ENCODE data around the gene RAET1G. TPM values are rescaled to one million over a fixed set of nuclear protein-coding genes. Genes with fewer than 3 reads are reported as not detected.
"Not testable (repeated sequence)": the region's sequence is repeated elsewhere in the genome, so short reads cannot be mapped to it uniquely, and the experiment has no call there.

Gene RAET1G
- total RNA-seq, 4 donors from 2014 or later, result 0.89 TPM; not detected in 3

GRCh38 chr6:149915970-149916865 is 6.7 kb downstream of the RAET1G start:
- in situ Hi-C loops (cut with MboI; ENCODE audit: low sequenced_read_pairs in 4 of 4), result no loop called here
- no peaks in the 10 kb centered on the region for H3K36me3 ChIP-seq
- no peak for ATAC-seq

DNA sequence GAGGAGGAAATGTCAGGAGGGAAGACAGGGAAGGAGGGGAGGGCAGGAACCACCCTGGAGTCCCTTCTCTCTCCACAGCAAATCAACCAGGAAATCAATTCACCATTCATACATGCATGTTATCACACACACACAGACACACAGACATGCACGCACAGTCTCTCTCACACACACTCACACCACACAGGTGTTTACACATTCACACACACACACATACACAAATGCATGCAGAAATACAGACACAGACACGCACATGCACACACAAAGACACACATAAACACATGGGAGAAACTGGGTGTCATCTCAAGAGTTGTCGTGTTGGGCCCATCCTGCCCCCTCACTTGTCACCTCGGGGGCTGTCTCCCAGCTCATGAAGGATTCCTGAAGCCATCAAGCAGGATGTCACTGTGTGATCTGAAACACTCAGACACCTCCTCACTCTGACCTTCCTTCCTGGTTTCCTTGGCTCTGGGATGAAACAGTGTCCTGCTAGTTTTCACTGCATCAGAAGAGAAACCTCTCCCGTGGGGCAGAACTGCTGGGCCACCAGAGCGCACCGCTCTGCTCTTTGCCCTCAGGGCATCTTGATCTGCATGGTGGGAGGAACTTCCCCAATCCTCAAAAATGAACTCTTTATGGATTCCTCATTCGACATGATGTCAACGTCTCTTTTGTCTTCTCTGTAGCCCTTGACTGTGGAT is 9.2 kb downstream of the RAET1G start:
- intact Hi-C loops (cut with DNase I; ENCODE audit: low total_unique reads), result no loop called here
- in situ Hi-C loops (cut with MboI; ENCODE audit: low sequenced_read_pairs in 4 of 4), result no loop called here

More at GRCh38 chr6:149915970-149916865, 6.7 kb downstream of the RAET1G start:
- no peaks in the 10 kb centered on the region for H3K4me1 ChIP-seq
- H3K27ac ChIP-seq, result no peak overlapping the region
- H3K27me3 ChIP-seq, result no peaks in the 10 kb centered on the region
- no peak for DNase-seq
- H3K4me3 ChIP-seq, result no peak overlapping the region
- no peaks in the 10 kb centered on the region for H3K9me3 ChIP-seq
- TF ChIP-seq CTCF (IDR thresholded peaks at IDR 0.05 in 4 of 5, conservative IDR thresholded peaks at IDR 0.05 in 1 of 5), result no peak
- TF ChIP-seq POLR2A (IDR thresholded peaks at IDR 0.05), result no peak
- intact Hi-C loops (cut with DNase I; ENCODE audit: low total_unique reads), result no loop called here

DNA sequence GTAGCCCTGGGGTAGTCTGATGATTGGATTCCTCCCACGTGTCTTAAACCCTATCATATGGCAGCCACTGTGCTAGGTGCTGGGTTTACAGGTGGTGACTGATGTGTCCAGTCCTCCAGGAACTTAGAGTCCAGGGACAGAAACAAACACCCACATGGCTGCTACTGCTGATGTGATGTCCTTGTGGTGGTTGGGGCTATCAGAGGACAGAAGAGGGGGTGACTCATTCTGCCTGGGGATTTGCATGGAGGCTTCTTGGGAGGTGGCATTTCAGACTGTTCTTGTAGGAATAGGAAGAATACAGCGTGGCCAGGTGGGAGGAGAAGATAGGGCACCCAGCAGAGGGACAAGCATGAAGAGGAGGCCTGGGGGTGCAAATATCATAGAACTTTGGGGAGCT is 9.8 kb downstream of the RAET1G start:
- intact Hi-C loops (cut with DNase I; ENCODE audit: low total_unique reads) (no loop called here), in situ Hi-C loops (cut with MboI; ENCODE audit: low sequenced_read_pairs in 4 of 4) (no loop called here)
- TF ChIP-seq POLR2A (IDR thresholded peaks at IDR 0.05) (no peak), CTCF (IDR thresholded peaks at IDR 0.05 in 4 of 5, conservative IDR thresholded peaks at IDR 0.05 in 1 of 5) (no peak)
- Histone ChIP-seq H3K4me3 (no peak overlapping the region), H3K27ac (no peak overlapping the region), H3K4me1 (no peaks in the 10 kb centered on the region), H3K36me3 (no peaks in the 10 kb centered on the region), H3K27me3 (no peaks in the 10 kb centered on the region), H3K9me3 (no peaks in the 10 kb centered on the region)
- ATAC-seq (no peak), DNase-seq (no peak)

More for the DNA sequence above, 9.2 kb downstream of the RAET1G start:
- H3K27ac ChIP-seq, result no peak overlapping the region
- ATAC-seq (no peak), DNase-seq (no peak)
- no peaks in the 10 kb centered on the region for H3K4me1 ChIP-seq
- no peaks in the 10 kb centered on the region for H3K27me3 ChIP-seq
- no peaks in the 10 kb centered on the region for H3K9me3 ChIP-seq
- H3K4me3 ChIP-seq, result no peak overlapping the region
- no peaks in the 10 kb centered on the region for H3K36me3 ChIP-seq
- no peak for TF ChIP-seq CTCF (IDR thresholded peaks at IDR 0.05 in 4 of 5, conservative IDR thresholded peaks at IDR 0.05 in 1 of 5)
- no peak for TF ChIP-seq POLR2A (IDR thresholded peaks at IDR 0.05)

- ATAC-seq; H3K36me3 ChIP-seq; H3K4me1 ChIP-seq; H3K27me3 ChIP-seq; H3K9me3 ChIP-seq; H3K27ac ChIP-seq; DNase-seq; in situ Hi-C loops (cut with MboI; ENCODE audit: low sequenced_read_pairs in 4 of 4); intact Hi-C loops (cut with DNase I; ENCODE audit: low total_unique reads); H3K4me3 ChIP-seq: not testable (repeated sequence)
Measured at GRCh38 chr6:149912680-149913079, 10.2 kb downstream of the RAET1G start.

DNA sequence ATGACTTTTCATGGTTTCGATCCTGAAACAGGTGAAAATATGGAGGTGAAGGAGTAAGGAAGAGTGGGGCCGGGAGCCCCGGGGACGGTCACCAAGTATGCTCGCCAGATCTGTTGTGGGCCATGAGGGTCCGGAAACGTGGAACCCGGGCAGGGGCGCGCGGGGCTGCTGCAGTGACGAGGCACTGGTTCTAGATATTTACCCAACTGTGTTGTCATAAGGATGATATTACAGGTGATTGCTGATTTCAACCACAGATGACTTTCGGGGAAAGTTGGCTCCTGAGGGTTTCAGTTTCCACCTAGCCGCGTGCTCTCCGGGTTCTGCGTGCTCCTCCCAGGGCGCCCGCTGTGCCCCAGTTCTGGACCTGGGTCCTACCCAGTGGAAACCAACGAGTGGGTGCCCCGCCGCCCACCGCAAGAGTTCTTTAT is 12.2 kb downstream of the RAET1G start:
- ATAC-seq (no peak), DNase-seq (no peak)
- H3K4me1 ChIP-seq, result peaks cover 0 to 5% of the 10 kb centered on the region in 2 donors
- intact Hi-C loops (cut with DNase I; ENCODE audit: low total_unique reads) (no loop called here), in situ Hi-C loops (cut with MboI; ENCODE audit: low sequenced_read_pairs in 4 of 4) (no loop called here)
- H3K27ac ChIP-seq, result no peak overlapping the region
- TF ChIP-seq POLR2A (IDR thresholded peaks at IDR 0.05), result no peak
- TF ChIP-seq CTCF (IDR thresholded peaks at IDR 0.05 in 4 of 5, conservative IDR thresholded peaks at IDR 0.05 in 1 of 5), result no peak
- H3K27me3 ChIP-seq, result no peaks in the 10 kb centered on the region
- no peak overlapping the region for H3K4me3 ChIP-seq
- no peaks in the 10 kb centered on the region for H3K36me3 ChIP-seq
- H3K9me3 ChIP-seq, result no peaks in the 10 kb centered on the region

Measured in gastrocnemius medialis (tissue), 4 donors.